Measurements from ENCODE around the gene INTS6L.

Gene INTS6L

DNA sequence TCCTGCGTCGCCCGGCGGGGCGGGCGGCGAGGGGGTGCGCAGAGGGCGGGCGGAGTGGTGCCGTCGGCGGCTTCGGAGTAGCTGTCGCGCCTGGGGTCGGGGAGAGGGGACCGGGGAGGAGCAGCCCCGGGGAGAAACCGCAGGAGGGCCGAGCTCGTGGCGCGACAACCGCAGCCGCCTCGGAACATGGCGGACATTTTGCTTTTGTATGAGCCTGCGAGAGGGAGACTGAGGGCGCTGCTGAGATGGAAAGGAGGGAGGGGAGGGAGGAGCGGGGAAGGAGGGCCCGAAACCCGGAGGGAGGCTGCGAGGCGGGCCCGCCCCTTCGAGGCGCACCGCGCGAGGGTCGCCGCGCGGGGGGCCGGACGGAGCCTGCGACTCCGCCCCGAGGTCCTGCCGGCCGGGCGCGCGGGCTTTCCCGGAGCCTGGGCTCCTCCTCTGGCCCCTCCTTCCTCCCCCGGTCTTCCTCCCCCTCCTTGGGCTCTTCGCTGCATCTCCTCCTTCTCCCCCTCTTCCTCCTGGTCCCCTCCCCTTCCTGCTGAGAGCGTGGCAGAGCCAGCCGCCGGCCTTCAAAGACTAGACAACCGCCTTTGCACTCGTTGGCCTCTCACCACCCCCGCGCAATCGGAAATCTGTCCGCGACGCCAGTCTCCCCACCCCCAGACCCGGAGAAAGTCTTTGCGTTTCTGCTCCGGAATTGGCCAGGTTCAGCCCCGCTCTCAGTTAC is 1.1 kb downstream of the INTS6L start:
- Histone ChIP-seq H3K79me2 (ENCODE audit: insufficient read depth, low read length) (peaks cover 18% of the 10 kb centered on the region), H3K27me3 (ENCODE audit: low read length) (no peaks in the 10 kb centered on the region), H3K27ac (ENCODE audit: low read depth, low read length) (peak overlapping the region; percentile 86), H4K20me1 (ENCODE audit: low read depth, low read length) (no peaks in the 10 kb centered on the region), H3K9ac (ENCODE audit: low read length) (peak overlapping the region; percentile 92), H3K4me2 (ENCODE audit: low read depth, low read length, poor library complexity, severe bottlenecking) (peak overlapping the region; percentile 92), H3K4me3 (ENCODE audit: insufficient read depth, low read length, poor library complexity, severe bottlenecking) (peak overlapping the region; percentile 84), H3K9me2 (replicated peaks; ENCODE audit: insufficient read depth, low read length) (no peaks in the 10 kb centered on the region), H3K9me3 (ENCODE audit: insufficient read depth, low read length) (no peaks in the 10 kb centered on the region), H2AFZ (ENCODE audit: low read depth, low read length, severe bottlenecking) (peak overlapping the region; percentile 64), H3F3A (ENCODE audit: insufficient read depth) (no peaks in the 10 kb centered on the region), H3K36me3 (ENCODE audit: low read length) (no peaks in the 10 kb centered on the region; the same call in 1 of the 2 replicates)
- TF ChIP-seq, protein P1, sequence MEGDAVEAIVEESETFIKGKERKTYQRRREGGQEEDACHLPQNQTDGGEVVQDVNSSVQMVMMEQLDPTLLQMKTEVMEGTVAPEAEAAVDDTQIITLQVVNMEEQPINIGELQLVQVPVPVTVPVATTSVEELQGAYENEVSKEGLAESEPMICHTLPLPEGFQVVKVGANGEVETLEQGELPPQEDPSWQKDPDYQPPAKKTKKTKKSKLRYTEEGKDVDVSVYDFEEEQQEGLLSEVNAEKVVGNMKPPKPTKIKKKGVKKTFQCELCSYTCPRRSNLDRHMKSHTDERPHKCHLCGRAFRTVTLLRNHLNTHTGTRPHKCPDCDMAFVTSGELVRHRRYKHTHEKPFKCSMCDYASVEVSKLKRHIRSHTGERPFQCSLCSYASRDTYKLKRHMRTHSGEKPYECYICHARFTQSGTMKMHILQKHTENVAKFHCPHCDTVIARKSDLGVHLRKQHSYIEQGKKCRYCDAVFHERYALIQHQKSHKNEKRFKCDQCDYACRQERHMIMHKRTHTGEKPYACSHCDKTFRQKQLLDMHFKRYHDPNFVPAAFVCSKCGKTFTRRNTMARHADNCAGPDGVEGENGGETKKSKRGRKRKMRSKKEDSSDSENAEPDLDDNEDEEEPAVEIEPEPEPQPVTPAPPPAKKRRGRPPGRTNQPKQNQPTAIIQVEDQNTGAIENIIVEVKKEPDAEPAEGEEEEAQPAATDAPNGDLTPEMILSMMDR (IDR thresholded peaks at IDR 0.05; ENCODE audit: insufficient read depth, low read length, poor library complexity, severe bottlenecking): no peak
- TF ChIP-seq EZH2phosphoT487 (conservative IDR thresholded peaks at IDR 0.05; ENCODE audit: low read length): no peak

DNA sequence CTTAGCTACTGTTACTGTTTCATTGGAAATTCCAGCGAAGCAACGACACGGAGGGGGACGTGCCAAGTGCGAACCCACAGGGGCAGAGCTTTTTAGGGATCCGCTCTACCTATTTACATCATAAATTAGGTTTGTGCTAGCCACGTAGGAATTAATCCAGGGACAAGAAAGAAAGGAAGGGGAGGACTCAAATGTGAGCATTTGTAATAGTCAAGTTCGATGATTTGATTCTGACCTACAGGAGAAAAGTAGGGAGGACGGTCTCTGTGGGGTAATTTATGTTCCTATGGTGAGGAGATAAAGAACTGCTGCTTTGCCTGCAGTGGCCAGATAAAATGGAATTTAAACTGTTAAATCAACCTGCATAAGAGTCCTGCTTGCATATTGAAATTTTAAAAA is 1.7 kb downstream of the INTS6L start:
- Histone ChIP-seq H3K27me3 (ENCODE audit: low read length) (no peaks in the 10 kb centered on the region), H3K9me2 (replicated peaks; ENCODE audit: insufficient read depth, low read length) (no peaks in the 10 kb centered on the region), H3K79me2 (ENCODE audit: insufficient read depth, low read length) (peaks cover 19% of the 10 kb centered on the region), H3K9ac (ENCODE audit: low read length) (peak overlapping the region; percentile 82), H3F3A (ENCODE audit: insufficient read depth) (no peaks in the 10 kb centered on the region), H3K27ac (ENCODE audit: low read depth, low read length) (peak overlapping the region; percentile 70), H3K9me3 (ENCODE audit: insufficient read depth, low read length) (no peaks in the 10 kb centered on the region), H3K4me2 (ENCODE audit: low read depth, low read length, poor library complexity, severe bottlenecking) (peak overlapping the region; percentile 92), H3K36me3 (ENCODE audit: low read length) (no peaks in the 10 kb centered on the region; the same call in 1 of the 2 replicates), H4K20me1 (ENCODE audit: low read depth, low read length) (no peaks in the 10 kb centered on the region), H3K4me3 (ENCODE audit: insufficient read depth, low read length, poor library complexity, severe bottlenecking) (peak overlapping the region; percentile 84), H2AFZ (ENCODE audit: low read depth, low read length, severe bottlenecking) (peak overlapping the region; percentile 64)
- no peak for TF ChIP-seq EZH2phosphoT487 (conservative IDR thresholded peaks at IDR 0.05; ENCODE audit: low read length)
- TF ChIP-seq, protein P1 (IDR thresholded peaks at IDR 0.05; ENCODE audit: insufficient read depth, low read length, poor library complexity, severe bottlenecking): no peak

DNA sequence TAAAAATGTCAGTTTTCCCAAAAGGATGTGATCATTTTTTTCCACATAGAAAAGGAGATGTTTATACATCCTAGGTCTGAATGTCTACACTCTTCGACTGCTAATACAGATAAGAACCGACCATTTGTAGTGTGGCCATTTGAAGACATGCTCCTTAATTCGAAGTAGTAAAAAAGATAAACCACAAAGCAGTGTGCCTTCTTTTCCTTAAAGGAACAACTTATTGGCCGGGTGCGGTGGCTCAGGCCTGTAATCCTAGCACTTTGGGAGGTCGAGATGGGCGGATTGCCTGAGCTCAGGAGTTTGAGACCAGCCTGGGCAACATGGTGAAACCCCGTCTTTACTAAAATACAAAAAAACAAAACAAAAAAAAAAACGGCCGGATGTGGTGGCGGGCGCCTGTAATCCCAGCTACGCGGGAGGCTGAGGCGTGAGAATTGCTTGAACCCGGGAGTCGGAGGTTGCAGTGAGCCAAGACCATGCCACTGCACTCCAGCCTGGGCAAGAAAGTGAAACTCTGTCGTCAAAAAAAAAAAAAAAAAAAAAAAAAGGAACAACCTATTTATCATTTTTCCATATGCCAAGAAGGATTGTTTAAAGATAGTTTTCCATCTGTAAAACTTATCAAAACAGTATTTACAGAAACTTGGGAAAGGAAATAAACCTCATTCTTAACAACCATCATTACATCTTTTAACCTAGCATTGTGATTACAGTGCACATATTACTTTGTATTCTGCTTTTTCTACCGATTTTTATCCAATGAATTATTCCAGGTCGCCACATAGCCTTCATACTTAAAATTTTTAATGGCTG is 2.6 kb downstream of the INTS6L start:
- no peak overlapping the region for H3K4me3 ChIP-seq (ENCODE audit: insufficient read depth, low read length, poor library complexity, severe bottlenecking)
- no peak for TF ChIP-seq EZH2phosphoT487 (conservative IDR thresholded peaks at IDR 0.05; ENCODE audit: low read length)
- TF ChIP-seq, protein P1 (IDR thresholded peaks at IDR 0.05; ENCODE audit: insufficient read depth, low read length, poor library complexity, severe bottlenecking): no peak

More for the DNA sequence above, 2.6 kb downstream of the INTS6L start:
- Histone ChIP-seq H3F3A (ENCODE audit: insufficient read depth) (no peaks in the 10 kb centered on the region), H3K9me3 (ENCODE audit: insufficient read depth, low read length) (no peaks in the 10 kb centered on the region), H4K20me1 (ENCODE audit: low read depth, low read length) (no peaks in the 10 kb centered on the region), H3K79me2 (ENCODE audit: insufficient read depth, low read length) (peaks cover 29% of the 10 kb centered on the region), H3K27ac (ENCODE audit: low read depth, low read length) (no peak overlapping the region), H3K9me2 (replicated peaks; ENCODE audit: insufficient read depth, low read length) (no peaks in the 10 kb centered on the region), H2AFZ (ENCODE audit: low read depth, low read length, severe bottlenecking) (no peak overlapping the region), H3K27me3 (ENCODE audit: low read length) (no peaks in the 10 kb centered on the region), H3K36me3 (ENCODE audit: low read length) (no peaks in the 10 kb centered on the region; the same call in 1 of the 2 replicates), H3K4me2 (ENCODE audit: low read depth, low read length, poor library complexity, severe bottlenecking) (peak overlapping the region; percentile 92), H3K9ac (ENCODE audit: low read length) (peak overlapping the region; percentile 82)
